Spleen (tissue), 11 donors: ENCODE results near the gene DES. TPM values are rescaled to one million over a fixed set of nuclear protein-coding genes. Genes with fewer than 3 reads are reported as not detected.

ENCODE experiments used
- DNase-seq: peaks from one replicate; pipeline ENCODE4 v3.0.0-alpha.2; 2020
- H3K27ac ChIP-seq, 8 donors: fragments of 200-600 bp; sonication (generic) in 7 of 8; 1 replicate in 4 of 8; 2 replicates in 4 of 8; pipeline versions ENCODE4 v1.5.0 to v1.8.0; 2016 to 2021; ENCODE audit warnings: inconsistent platforms in 4 of 8, mild to moderate bottlenecking in 4 of 8, moderate library complexity in 1 of 8
- H3K27me3 ChIP-seq, 7 donors: fragments of 200-600 bp; sonication (generic) in 6 of 7; replicated peaks in 1 of 7; 1 replicate in 4 of 7; 2 replicates in 3 of 7; pipeline versions ENCODE4 v1.5.0 to v1.8.0; 2016 to 2021; ENCODE audit warnings: inconsistent platforms in 3 of 7, mild to moderate bottlenecking in 1 of 7
- H3K36me3 ChIP-seq, 6 donors: fragments of 200-600 bp; sonication (generic) in 5 of 6; 1 replicate in 4 of 6; 2 replicates in 2 of 6; pipeline versions ENCODE4 v1.5.0 to v1.8.0; 2016 to 2021; ENCODE audit warnings: inconsistent platforms in 2 of 6
- H3K4me1 ChIP-seq, 6 donors: fragments of 200-600 bp; sonication (generic) in 5 of 6; 1 replicate in 3 of 6; 2 replicates in 3 of 6; pipeline versions ENCODE4 v1.5.0 to v1.8.0; 2016 to 2021; ENCODE audit warnings: inconsistent platforms in 3 of 6
- H3K4me3 ChIP-seq, 8 donors: fragments of 200-600 bp; sonication (generic) in 7 of 8; 1 replicate in 4 of 8; 2 replicates in 4 of 8; pipeline versions ENCODE4 v1.5.0 to v1.8.0; 2016 to 2021; ENCODE audit warnings: inconsistent platforms in 4 of 8, mild to moderate bottlenecking in 4 of 8, moderate library complexity in 2 of 8
- H3K9me3 ChIP-seq, 8 donors: fragments of 200-600 bp; sonication (generic) in 7 of 8; 1 replicate in 4 of 8; 2 replicates in 4 of 8; pipeline versions ENCODE4 v1.5.0 to v1.8.0; 2016 to 2021; ENCODE audit warnings: inconsistent platforms in 4 of 8
- CTCF ChIP-seq, 11 experiments: fragments of 200-600 bp in 7 of 11; fragments of 450-650 bp in 4 of 11; sonication (generic) in 4 of 11; IDR thresholded peaks in 8 of 11; conservative IDR thresholded peaks in 3 of 11; 1 replicate in 7 of 11; 2 replicates in 4 of 11; pipeline versions ENCODE4 v1.4.0 to v1.8.0; 2016 to 2021; ENCODE audit warnings: antibody characterized with exemption in 11 of 11, inconsistent platforms in 4 of 11, mild to moderate bottlenecking in 1 of 11
- POLR2A ChIP-seq, 3 donors: fragments of 450-650 bp; IDR thresholded peaks; one replicate each; pipeline ENCODE4 v1.5.1; 2017; ENCODE audit warnings: antibody characterized with exemption in 3 of 3, mild to moderate bottlenecking in 1 of 3
- POLR2AphosphoS5 ChIP-seq, 3 donors: sonication (generic); formaldehyde crosslinking; IDR thresholded peaks; one replicate each; pipeline ENCODE4 v1.5.1; 2017; ENCODE audit warnings: antibody characterized with exemption in 3 of 3
- WGBS, 5 donors: extraction: QIAGEN DNeasy Blood & Tissue Kit in 3 of 5; methylation state at CpG; one replicate each; pipeline versions ENCODE4 v1.1.5 to v1.1.7; 2013 to 2018; 5-methylcytosine and 5-hydroxymethylcytosine counted together
- intact Hi-C: fragments of 100-400 bp; cut with DNase I; formaldehyde crosslinking; loops from one replicate; pipeline ENCODE4 v1.15.0; 2023; ENCODE audit warnings: low total_unique reads
- polyA plus RNA-seq, 3 donors: library from polyadenylated mRNA; stranded (reverse); fragments of 200-250 nt; gene quantifications; one replicate each; pipeline ENCODE4 v1.2.1, GENCODE V29; 2013
- total RNA-seq, 7 donors: library from RNA; depleted of rRNA in 3 of 7; stranded (reverse); fragments of >200 nt in 3 of 7; fragmentation: NEBNext Ultra II Directional in 4 of 7; extraction: Animal tissue kit (Norgen Biotek cat#: 25700) in 4 of 7; gene quantifications; one replicate each; pipeline versions ENCODE4 v1.1.0 to v1.2.1, GENCODE V29; 2016 to 2021
- donor health status: healthy with polysubstance abuse.
- donor health status: DM: no; HTN: no; CAD: no; lungs with moderate emphysema.
- donor health status: DM: no; HTN: no; CAD: no.
- donor health status: Bipolar disorder and iron deficiency.
- donor health status: healthy.
- donor health status: DM: no; HTN: no; CAD: no.
- donor health status: DM: yes; HTN: yes; CAD: no.

Gene DES
- total and polyA plus RNA-seq, 10 donors = 4.3 to 24.7 (median 11.7) TPM

- no peak overlapping the region for H3K4me3 ChIP-seq
- intact Hi-C loops = no loop called here
- DNase-seq = no peak
- no peaks in the 10 kb centered on the region for H3K36me3 ChIP-seq
- 78 to 87% (median 83%) methylated on average over 6 of the region's 6 CpGs for WGBS, 5 donors
- peaks cover 0 to 20% (median 9%) of the 10 kb centered on the region in 6 donors for H3K4me1 ChIP-seq
- H3K9me3 ChIP-seq = no peaks in the 10 kb centered on the region
- no peak overlapping the region for H3K27ac ChIP-seq
- TF ChIP-seq POLR2AphosphoS5 (IDR thresholded peaks at IDR 0.05) = no peak
- no peak for TF ChIP-seq CTCF (IDR thresholded peaks at IDR 0.05 in 8 of 11, conservative IDR thresholded peaks at IDR 0.05 in 3 of 11)
- no peak for TF ChIP-seq POLR2A (IDR thresholded peaks at IDR 0.05)
- peaks cover 0 to 89% (median 45%) of the 10 kb centered on the region in 7 donors for H3K27me3 ChIP-seq
Observed at GRCh38 chr2:219440388-219441256, 22.4 kb downstream of the DES start.

GRCh38 chr2:219441451-219442255 lies 23.5 kb downstream of the DES start:
- Histone ChIP-seq H3K4me3 (peak overlapping the region; percentile 17 to 73 (median 42)), H3K4me1 (peaks cover 0 to 17% (median 8%) of the 10 kb centered on the region in 6 donors), H3K36me3 (no peaks in the 10 kb centered on the region), H3K27ac (no peak overlapping the region), H3K27me3 (peaks cover 0 to 89% (median 35%) of the 10 kb centered on the region in 7 donors), H3K9me3 (no peaks in the 10 kb centered on the region)
- no peak for TF ChIP-seq POLR2AphosphoS5 (IDR thresholded peaks at IDR 0.05)
- no peak for TF ChIP-seq POLR2A (IDR thresholded peaks at IDR 0.05)
- TF ChIP-seq CTCF (IDR thresholded peaks at IDR 0.05 in 8 of 11, conservative IDR thresholded peaks at IDR 0.05 in 3 of 11) = no peak
- DNase-seq = peak; percentile 79
- WGBS, 5 donors = 1 to 11% (median 2%) methylated on average over 15 to 78 of the region's 78 CpGs
- intact Hi-C loops = no loop called here

GRCh38 chr2:219442256-219443015 lies 24.3 kb downstream of the DES start:
- H3K4me1 ChIP-seq = peaks cover 0 to 17% (median 8%) of the 10 kb centered on the region in 6 donors
- H3K4me3 ChIP-seq = peak overlapping the region; percentile 17 to 73 (median 42)
- 8 to 12% (median 9%) methylated on average over 27 to 35 of the region's 35 CpGs for WGBS, 5 donors

More at GRCh38 chr2:219442256-219443015, 24.3 kb downstream of the DES start:
- TF ChIP-seq POLR2A (IDR thresholded peaks at IDR 0.05) (no peak), CTCF (IDR thresholded peaks at IDR 0.05 in 8 of 11, conservative IDR thresholded peaks at IDR 0.05 in 3 of 11) (no peak), POLR2AphosphoS5 (IDR thresholded peaks at IDR 0.05) (no peak)
- H3K9me3 ChIP-seq = no peaks in the 10 kb centered on the region
- no peak for DNase-seq
- H3K36me3 ChIP-seq = no peaks in the 10 kb centered on the region
- H3K27me3 ChIP-seq = peaks cover 0 to 87% (median 31%) of the 10 kb centered on the region in 7 donors
- no peak overlapping the region for H3K27ac ChIP-seq
- intact Hi-C loops = no loop called here
